Fibroblast of skin of back (primary cell): ENCODE measurements around the gene DNAL1. TPM values are rescaled to one million over a fixed set of nuclear protein-coding genes. Genes with fewer than 3 reads are reported as not detected.
A peak's percentile ranks its signal among the peaks of the same experiment; 100 is the strongest.
"Not testable (repeated sequence)": the region's sequence is repeated elsewhere in the genome, so short reads cannot be mapped to it uniquely, and the experiment has no call there.

ENCODE experiments used
- DNase-seq: peaks from one replicate; pipeline ENCODE4 v3.0.0-alpha.2; 2013
- polyA plus RNA-seq, 2 experiments: library from polyadenylated mRNA; unstranded; fragments of 120-200 nt; gene quantifications; one replicate each; pipeline ENCODE4 v1.2.1, GENCODE V29; 2013; ENCODE audit not compliant: insufficient read length in 2 of 2

Gene DNAL1
- 11.4 TPM for polyA plus RNA-seq (2013, experiment 1 of 2; ENCODE audit: insufficient read length)
- polyA plus RNA-seq (2013, experiment 2 of 2; ENCODE audit: insufficient read length) = 12.9 TPM

DNA sequence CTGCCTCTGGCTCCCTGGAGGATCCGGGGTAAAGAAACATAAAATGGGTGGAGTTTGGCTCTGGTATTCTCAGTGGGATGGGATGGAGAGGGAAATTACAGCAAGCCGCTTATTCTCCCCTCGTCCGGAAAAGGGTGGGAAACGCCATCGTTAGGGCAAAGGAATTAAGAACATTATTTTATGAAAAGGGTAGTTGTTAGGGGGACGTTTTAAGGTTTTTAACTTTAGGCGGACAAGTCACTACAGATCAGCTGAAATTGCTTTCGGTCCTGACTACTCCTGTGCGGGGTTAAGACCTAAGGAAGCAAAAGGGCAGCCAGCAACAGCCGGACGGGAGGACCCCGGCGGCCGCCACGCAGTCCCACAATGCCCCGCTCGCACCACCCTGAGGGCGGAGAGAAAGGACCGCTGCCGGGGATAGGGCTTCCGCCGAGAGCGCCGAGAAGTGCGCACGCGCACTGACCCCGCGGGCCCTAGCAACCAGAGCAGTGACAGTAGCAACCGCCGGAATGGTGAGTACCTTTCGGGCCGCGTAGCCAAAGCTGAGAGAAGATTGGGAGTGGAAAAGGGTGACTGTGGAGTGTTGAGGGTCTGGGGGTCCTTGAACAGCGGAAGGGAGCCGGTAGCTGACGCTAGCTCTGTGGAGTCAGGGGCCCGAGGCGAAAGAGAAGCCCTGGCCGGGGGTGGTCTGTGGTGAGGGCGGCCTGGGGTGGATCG is at the start of gene DNAL1:
Gene DNAL1 (plus strand): TSS at position 456 of the 717 bp plus-strand sequence. CDS start 54 bp downstream, at position 510.
- peak; percentile 92 for DNase-seq

DNA sequence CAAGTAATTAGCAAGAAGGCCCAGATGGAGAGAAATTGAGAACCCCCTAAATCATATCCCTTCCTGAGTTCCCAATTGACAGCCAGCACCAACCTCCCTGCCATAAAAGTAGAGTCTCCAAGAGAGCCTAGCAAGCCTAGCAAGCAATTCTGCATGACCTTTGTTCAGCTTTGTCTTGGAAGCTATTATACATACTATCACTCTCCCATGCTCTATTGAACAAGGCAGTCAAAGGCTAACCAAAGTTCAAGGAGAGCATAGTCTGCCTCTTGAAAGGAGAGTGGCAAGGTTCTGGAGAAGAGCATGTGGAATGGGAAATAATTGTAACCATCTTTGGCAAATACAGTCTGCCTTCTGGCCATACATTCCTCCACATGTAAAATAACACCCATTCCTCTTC is 45.3 kb upstream of the DNAL1 start:
- no peak for DNase-seq

DNA sequence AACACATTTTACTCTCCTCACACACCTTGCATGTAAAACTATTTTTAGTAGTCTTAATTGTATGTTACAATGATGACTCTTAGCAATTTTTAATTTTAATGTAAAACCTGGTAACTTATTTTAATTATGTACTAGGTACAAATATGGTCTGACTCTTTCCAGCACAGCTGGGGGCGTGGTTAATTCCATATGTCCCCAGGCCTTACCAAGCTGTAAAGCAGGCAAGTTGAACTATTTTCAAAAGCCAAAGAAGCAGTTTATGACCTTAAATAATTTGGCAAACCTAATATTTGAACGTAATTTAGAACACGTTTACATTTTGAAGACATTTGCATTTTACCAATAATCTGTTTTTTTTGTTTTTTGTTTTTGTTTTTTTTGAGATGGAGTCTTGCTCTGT is 41.8 kb upstream of the DNAL1 start:
- no peak for DNase-seq

DNA sequence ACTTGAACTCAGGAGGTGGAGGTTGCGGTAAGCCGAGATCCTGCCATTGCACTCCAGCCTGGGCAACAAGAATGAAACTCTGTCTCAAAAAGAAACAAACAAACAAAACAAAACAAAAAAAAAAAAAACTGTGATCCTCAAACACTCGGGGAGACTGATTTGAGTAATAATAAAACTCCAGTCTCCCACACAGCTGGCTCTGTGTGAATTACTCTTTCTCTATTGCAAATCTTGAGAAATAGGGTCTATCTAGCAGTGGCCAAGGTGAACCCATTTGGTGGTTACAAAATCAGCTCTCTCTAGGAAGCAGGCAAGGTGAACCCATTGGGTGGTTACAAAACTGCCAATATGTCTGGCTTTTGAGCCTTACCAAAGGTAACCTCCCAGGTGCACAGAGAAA is 38.5 kb upstream of the DNAL1 start:
- no peak for DNase-seq

GRCh38 chr14:73607241-73607640 is 37.5 kb upstream of the DNAL1 start:
- no peak for DNase-seq

DNA sequence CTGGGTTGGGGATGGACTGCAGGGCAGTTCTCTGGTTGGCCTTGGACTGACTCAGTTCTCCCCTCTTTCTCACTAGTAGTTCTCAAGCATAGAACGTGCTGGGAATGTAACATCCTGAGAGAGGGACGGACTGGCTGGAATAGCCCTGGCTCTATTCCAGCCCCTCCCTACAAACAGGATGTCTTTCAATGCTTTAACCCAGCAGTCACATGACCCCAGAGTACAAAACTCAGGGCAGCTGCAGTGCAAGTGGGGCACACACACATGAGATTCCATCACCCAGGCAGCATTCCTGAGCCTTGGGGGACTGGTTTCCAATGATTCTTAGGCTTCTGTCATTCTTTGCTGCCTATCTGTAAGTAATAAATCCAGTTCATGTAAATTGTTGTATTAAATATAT is 34.1 kb upstream of the DNAL1 start:
- peak; percentile 51 for DNase-seq

GRCh38 chr14:73612339-73613045 is 32.3 kb upstream of the DNAL1 start, which contains the start of gene ACOT6:
TSS of gene ACOT6 (plus strand) at chr14:73612517. CDS start at chr14:73612572, 55 bp downstream.
- DNase-seq = peak; percentile 78

DNA sequence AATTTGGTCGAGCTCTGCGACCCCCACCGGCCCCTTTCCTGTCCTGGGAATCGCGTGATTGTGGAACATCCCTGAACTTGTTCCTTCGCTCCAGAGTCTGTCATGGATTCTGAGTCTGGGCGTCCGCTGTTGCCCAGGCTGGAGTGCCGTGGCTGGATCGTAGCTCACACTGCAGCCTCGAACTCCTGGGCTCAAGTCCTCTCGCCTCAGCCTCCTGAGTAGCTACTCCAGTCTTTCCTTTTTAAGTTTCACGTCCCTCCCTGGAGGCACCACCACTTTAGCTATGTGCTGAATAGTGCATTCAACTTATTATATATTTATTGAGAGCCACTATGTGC is 31.8 kb upstream of the DNAL1 start:
- no peak for DNase-seq

- no peak for DNase-seq
These were observed 31.3 kb upstream of the DNAL1 start for GRCh38 chr14:73613419-73613963.

DNA sequence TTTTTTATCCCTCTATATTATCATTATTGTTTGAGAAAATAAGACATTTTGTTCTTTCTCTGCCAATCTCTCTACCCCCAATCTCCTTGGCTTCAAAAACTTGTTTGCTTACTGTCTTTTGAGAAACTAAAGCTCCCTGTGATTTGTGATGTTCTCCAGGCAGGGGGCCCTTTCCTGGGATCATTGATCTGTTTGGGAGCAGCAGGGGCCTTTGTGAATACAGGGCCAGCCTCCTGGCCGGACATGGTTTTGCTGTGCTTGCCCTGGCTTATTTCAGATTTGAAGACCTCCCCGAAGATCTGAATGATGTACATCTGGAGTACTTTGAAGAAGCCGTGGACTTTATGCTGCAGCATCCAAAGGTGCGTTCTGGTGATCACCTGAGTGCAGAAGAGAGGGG is 28.0 kb upstream of the DNAL1 start:
- no peak for DNase-seq

- DNase-seq = no peak
These were observed 25.3 kb upstream of the DNAL1 start for GRCh38 chr14:73619524-73619923.

DNA sequence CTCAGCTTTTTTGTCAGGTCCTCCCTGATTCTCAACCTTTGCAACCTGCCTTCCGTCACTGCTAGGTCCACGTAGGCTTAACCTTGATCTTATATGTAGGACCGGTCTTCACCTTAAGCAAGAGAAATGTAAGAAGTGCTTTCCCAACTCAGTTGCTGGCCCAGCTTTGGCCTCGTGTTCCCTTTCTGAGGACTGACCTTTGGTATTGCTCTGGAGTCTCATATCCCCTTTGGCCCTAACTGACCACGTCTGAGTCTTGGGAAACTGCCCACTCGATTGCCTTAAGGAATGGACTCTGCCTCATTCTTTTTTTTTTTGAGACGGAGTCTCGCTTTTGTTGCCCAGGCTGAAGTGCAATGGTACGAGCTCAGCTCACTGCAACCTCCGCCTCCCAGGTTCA is 24.5 kb upstream of the DNAL1 start:
- DNase-seq = no peak

- no peak for DNase-seq
These were observed 21.2 kb upstream of the DNAL1 start for GRCh38 chr14:73623504-73624054.

DNA sequence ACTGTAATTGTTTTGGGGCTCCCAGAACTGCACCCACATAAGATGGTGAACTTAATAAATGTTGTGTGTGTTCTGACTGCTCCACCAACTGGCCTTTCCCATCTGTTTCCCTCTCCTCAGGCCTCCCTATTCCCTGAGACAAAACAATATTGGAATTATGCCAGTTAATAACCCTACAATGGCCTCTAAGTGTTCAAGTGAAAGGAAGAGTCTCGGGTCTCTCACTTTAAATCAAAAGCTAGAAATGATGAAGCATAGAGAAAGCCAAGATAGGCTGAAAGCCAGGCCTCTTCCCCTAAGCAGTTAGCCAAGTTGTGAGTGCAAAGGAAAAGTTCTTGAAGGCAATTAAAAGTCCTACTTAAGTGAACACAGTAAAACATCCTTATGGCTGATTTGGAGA is 19.1 kb upstream of the DNAL1 start:
- DNase-seq = no peak

DNA sequence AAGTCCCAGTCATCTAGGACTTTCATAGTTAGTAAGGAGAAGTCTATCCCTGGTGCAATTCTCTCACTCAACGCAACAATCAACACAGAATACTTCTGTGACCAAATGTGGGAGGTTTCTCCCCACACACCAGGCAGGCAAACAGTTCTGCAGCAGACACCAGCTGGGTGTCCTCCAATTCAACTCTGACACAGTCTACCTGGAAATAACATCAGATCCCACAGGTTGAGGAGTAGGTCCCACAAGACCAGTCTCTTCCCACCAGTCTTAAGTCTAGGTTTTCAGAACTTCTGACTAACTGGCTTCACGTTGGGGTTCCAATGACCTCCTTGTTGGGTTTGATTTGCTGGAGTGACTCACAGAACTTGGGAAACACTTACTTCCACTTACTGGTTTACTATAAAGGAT is 17.6 kb upstream of the DNAL1 start:
- no peak for DNase-seq

GRCh38 chr14:73630009-73630780 is 14.6 kb upstream of the DNAL1 start:
- DNase-seq = no peak

GRCh38 chr14:73633116-73634010 is 11.4 kb upstream of the DNAL1 start:
- peak; percentile 70 for DNase-seq

GRCh38 chr14:73634011-73634833 is 10.6 kb upstream of the DNAL1 start:
- DNase-seq = no peak

GRCh38 chr14:73636355-73636754 is 8.4 kb upstream of the DNAL1 start:
- not testable (repeated sequence) for DNase-seq

- no peak for DNase-seq
These were observed 7.0 kb upstream of the DNAL1 start for GRCh38 chr14:73637830-73638229.
